Lower lobe of right lung (tissue), 2 donors: Measurements from ENCODE around the gene AP2M1. TPM values are rescaled to one million over a fixed set of nuclear protein-coding genes. Genes with fewer than 3 reads are reported as not detected.

Experiments used
- ATAC-seq, 2 donors: fragments of 200-7000 bp; cut with Tn5 transposase; one replicate each; pipeline ENCODE4 v1.9.1; 2020 to 2022; ENCODE audit warnings: mild to moderate bottlenecking in 2 of 2, moderate library complexity in 2 of 2
- DNase-seq: peaks from one replicate; pipeline ENCODE4 v3.0.0-alpha.2; 2020
- H3K27ac ChIP-seq: fragments of 200-600 bp; one replicate; pipeline ENCODE4 v1.8.0; 2022
- H3K27me3 ChIP-seq: fragments of 200-600 bp; one replicate; pipeline ENCODE4 v1.8.0; 2022; ENCODE audit warnings: low read depth
- H3K36me3 ChIP-seq: fragments of 200-600 bp; one replicate; pipeline ENCODE4 v1.8.0; 2022; ENCODE audit warnings: mild to moderate bottlenecking
- H3K4me1 ChIP-seq: fragments of 200-600 bp; one replicate; pipeline ENCODE4 v1.8.0; 2022
- H3K4me3 ChIP-seq: fragments of 200-600 bp; one replicate; pipeline ENCODE4 v1.8.0; 2022; ENCODE audit warnings: mild to moderate bottlenecking
- H3K9me3 ChIP-seq: fragments of 200-600 bp; one replicate; pipeline ENCODE4 v1.8.0; 2022
- CTCF ChIP-seq: fragments of 200-600 bp; IDR thresholded peaks from one replicate; pipeline ENCODE4 v1.8.0; 2022; ENCODE audit warnings: antibody characterized with exemption, mild to moderate bottlenecking
- intact Hi-C: fragments of 100-400 bp; cut with DNase I; formaldehyde crosslinking; loops from one replicate; pipeline ENCODE4 v1.11.0; 2022
- total RNA-seq: library from RNA; stranded (reverse); fragmentation: NEBNext Ultra II Directional; extraction: Animal tissue kit (Norgen Biotek cat#: 25700); gene quantifications from one replicate; pipeline ENCODE4 v1.2.1, GENCODE V29; 2021
- donor health status: DM: no; HTN: yes; CAD: no; lungs with severe emphysema.

Gene AP2M1
- total RNA-seq, 1 donor from 2014 or later, result 241 TPM

DNA sequence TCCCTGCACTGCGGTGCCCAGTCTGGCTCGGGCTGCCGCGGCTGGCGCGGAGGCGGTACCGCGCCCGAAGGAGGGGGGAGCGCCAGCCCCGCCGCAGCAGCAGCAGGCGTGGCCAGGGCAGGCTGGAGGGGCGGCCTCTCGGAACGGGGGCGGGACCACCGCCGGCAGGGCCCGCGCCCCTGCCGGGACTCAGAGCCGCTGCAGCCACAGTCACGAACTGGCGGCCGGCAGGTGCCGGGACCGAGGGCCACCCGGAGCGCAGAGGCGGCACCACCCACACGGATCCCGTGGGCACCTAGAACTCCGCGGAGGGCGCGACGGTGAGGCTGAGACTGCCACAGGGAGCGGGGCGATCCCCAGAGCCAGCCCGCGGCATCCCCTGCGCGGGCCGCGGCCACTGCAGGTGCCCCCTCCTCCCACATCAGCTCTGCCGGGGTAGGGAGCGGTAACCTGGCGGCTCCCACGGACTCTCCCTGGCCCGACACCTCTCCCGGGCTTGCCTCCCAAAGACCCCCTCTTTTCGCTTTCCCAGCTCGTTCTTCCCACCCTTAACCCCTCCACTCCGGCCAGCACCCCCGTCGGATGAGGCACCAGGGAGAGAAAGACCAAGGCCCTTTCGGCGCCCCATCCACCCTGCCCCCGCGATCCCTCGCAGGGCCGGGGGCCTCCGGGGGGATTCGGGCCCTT lies 54.9 kb downstream of the AP2M1 start, which contains the start of gene VWA5B2:
Gene VWA5B2, plus strand, starts transcription at position 192 of the 687 bp plus-strand sequence. CDS start 944 bp downstream, outside the sequence.
- no peak within 1 kb of the TSS for H3K27ac ChIP-seq
- DNase-seq (peak; percentile 66), ATAC-seq (peak; percentile 89 to 91)
- intact Hi-C loops, result no loop called here
- peaks cover 18% of the 10 kb centered on the region for H3K4me1 ChIP-seq
- peaks cover 61% of the 10 kb centered on the region for H3K27me3 ChIP-seq
- no peaks in the 10 kb centered on the region for H3K36me3 ChIP-seq
- H3K4me3 ChIP-seq, result peak within 1 kb of the TSS; percentile 61
- TF ChIP-seq CTCF, result peak; percentile 24
- H3K9me3 ChIP-seq, result no peaks in the 10 kb centered on the region

GRCh38 chr3:184230081-184230602 lies 55.5 kb downstream of the AP2M1 start:
- no peak overlapping the region for H3K27ac ChIP-seq

GRCh38 chr3:184230603-184231528 lies 56.2 kb downstream of the AP2M1 start:
- DNase-seq, result no peak
- intact Hi-C loops, result no loop called here

More at GRCh38 chr3:184230081-184230602, 55.5 kb downstream of the AP2M1 start:
- ATAC-seq (peak; percentile 4 to 16), DNase-seq (no peak)
- H3K9me3 ChIP-seq, result no peaks in the 10 kb centered on the region
- no peak for TF ChIP-seq CTCF
- peaks cover 61% of the 10 kb centered on the region for H3K27me3 ChIP-seq
- H3K36me3 ChIP-seq, result no peaks in the 10 kb centered on the region
- intact Hi-C loops, result no loop called here
- peak overlapping the region; percentile 61 for H3K4me3 ChIP-seq
- H3K4me1 ChIP-seq, result peaks cover 18% of the 10 kb centered on the region

DNA sequence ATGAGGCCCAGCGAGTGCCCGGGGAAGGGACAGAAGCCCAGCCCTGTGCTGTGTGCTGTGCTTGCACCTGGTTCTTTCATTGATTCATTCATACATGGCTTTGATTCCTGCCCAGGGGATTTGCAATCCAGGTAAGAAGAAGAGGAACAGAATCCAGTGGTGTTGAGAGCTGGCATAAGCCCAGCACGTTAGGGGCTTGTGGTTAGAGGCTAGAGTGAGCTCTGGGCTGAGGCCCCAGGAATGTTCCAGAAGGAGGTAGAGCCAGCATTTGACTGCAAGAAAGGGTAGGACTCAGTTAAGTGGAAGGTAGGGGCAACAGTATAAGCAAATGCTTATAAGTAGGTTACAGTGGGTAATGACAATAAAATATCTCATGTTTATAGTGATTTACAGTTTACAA lies 57.0 kb downstream of the AP2M1 start:
- Histone ChIP-seq H3K27ac (no peak overlapping the region), H3K27me3 (peaks cover 63% of the 10 kb centered on the region), H3K36me3 (no peaks in the 10 kb centered on the region), H3K9me3 (no peaks in the 10 kb centered on the region), H3K4me3 (no peak overlapping the region), H3K4me1 (peaks cover 18% of the 10 kb centered on the region)
- ATAC-seq (no peak), DNase-seq (no peak)
- no peak for TF ChIP-seq CTCF
- intact Hi-C loops, result no loop called here

More at GRCh38 chr3:184230603-184231528, 56.2 kb downstream of the AP2M1 start:
- H3K4me3 ChIP-seq, result peak overlapping the region; percentile 61
- no peaks in the 10 kb centered on the region for H3K9me3 ChIP-seq
- ATAC-seq, result peak; percentile 14 to 18
- peaks cover 18% of the 10 kb centered on the region for H3K4me1 ChIP-seq
- H3K36me3 ChIP-seq, result no peaks in the 10 kb centered on the region
- H3K27me3 ChIP-seq, result peaks cover 57% of the 10 kb centered on the region
- TF ChIP-seq CTCF, result no peak
- H3K27ac ChIP-seq, result no peak overlapping the region

GRCh38 chr3:184233127-184233843 lies 58.6 kb downstream of the AP2M1 start:
- H3K36me3 ChIP-seq, result no peaks in the 10 kb centered on the region
- intact Hi-C loops, result no loop called here
- peaks cover 58% of the 10 kb centered on the region for H3K27me3 ChIP-seq
- no peak overlapping the region for H3K27ac ChIP-seq
- H3K4me1 ChIP-seq, result peaks cover 18% of the 10 kb centered on the region
- DNase-seq (no peak), ATAC-seq (no peak)
- H3K9me3 ChIP-seq, result no peaks in the 10 kb centered on the region
- no peak for TF ChIP-seq CTCF
- H3K4me3 ChIP-seq, result no peak overlapping the region
